HG03457 (cell line): ENCODE data around the gene SUSD3.
"Not testable (repeated sequence)": the region's sequence is repeated elsewhere in the genome, so short reads cannot be mapped to it uniquely, and the experiment has no call there.

ENCODE experiments used
- ATAC-seq: cut with Tn5 transposase; IDR thresholded peaks from one replicate; pipeline ENCODE4 v1.9.1; 2021; ENCODE audit warnings: moderate number of reproducible peaks; ENCODE audit not compliant: unreplicated experiment

The SUSD3 gene

GRCh38 chr9:93091453-93092081 is 33.1 kb downstream of the SUSD3 start:
- no peak for ATAC-seq

- ATAC-seq, result no peak
Measured at GRCh38 chr9:93092251-93092991, 33.9 kb downstream of the SUSD3 start.

- no peak for ATAC-seq
Measured at GRCh38 chr9:93093127-93093876, 34.8 kb downstream of the SUSD3 start.

- no peak for ATAC-seq
Measured at GRCh38 chr9:93093877-93094657, 35.6 kb downstream of the SUSD3 start.

- no peak for ATAC-seq
Measured at GRCh38 chr9:93094658-93095204, 36.2 kb downstream of the SUSD3 start.

GRCh38 chr9:93095205-93096130 is 37.0 kb downstream of the SUSD3 start:
- peak; percentile 57 for ATAC-seq

- no peak for ATAC-seq
Measured at GRCh38 chr9:93096131-93096802, 37.8 kb downstream of the SUSD3 start, which contains the start of gene CARD19. Gene CARD19 (plus strand): TSS chr9:93096217. CDS start chr9:93096346, 129 bp downstream.

- ATAC-seq, result no peak
Measured at GRCh38 chr9:93096811-93097382, 38.4 kb downstream of the SUSD3 start.

- no peak for ATAC-seq
Measured at GRCh38 chr9:93097511-93098201, 39.2 kb downstream of the SUSD3 start.

GRCh38 chr9:93098236-93098946 is 39.9 kb downstream of the SUSD3 start:
- no peak for ATAC-seq

GRCh38 chr9:93099551-93100275 is 41.2 kb downstream of the SUSD3 start:
- no peak for ATAC-seq

GRCh38 chr9:93100276-93100636 is 41.8 kb downstream of the SUSD3 start:
- no peak for ATAC-seq

- not testable (repeated sequence) for ATAC-seq
Measured at GRCh38 chr9:93101086-93101485, 42.6 kb downstream of the SUSD3 start.

- ATAC-seq, result no peak
Measured at GRCh38 chr9:93105620-93106019, 47.1 kb downstream of the SUSD3 start.

GRCh38 chr9:93107151-93107824 is 48.8 kb downstream of the SUSD3 start:
- ATAC-seq, result no peak

GRCh38 chr9:93107825-93108161 is 49.3 kb downstream of the SUSD3 start:
- no peak for ATAC-seq
